ENCODE results near the gene ITGA3. TPM values are rescaled to one million over a fixed set of nuclear protein-coding genes. Genes with fewer than 3 reads are reported as not detected.

ITGA3 gene
- 10 to 100 TPM; 31.0 to 36.3 TPM for total RNA-seq

- TF ChIP-seq POLR2A (IDR thresholded peaks at IDR 0.05) (peak in 2 of 3 donors; percentile 42 to 61), CTCF (IDR thresholded peaks at IDR 0.05) (peak in 3 of 7 experiments; percentile 13 to 34 (median 26))
- Histone ChIP-seq H3K4me3 (peak within 1 kb of the TSS; percentile 69 to 83), H3K4me1 (peaks cover 89% of the 10 kb centered on the region), H3K9me3 (no peaks in the 10 kb centered on the region), H3K27ac (peak within 1 kb of the TSS; percentile 81 to 97 (median 88)), H3K36me3 (replicated peaks in 1 of 2; ENCODE audit: insufficient read depth in 1 of 2, low read depth in 2 of 2) (no peaks in the 10 kb centered on the region), H3K27me3 (no peaks in the 10 kb centered on the region)
- DNase-seq (peak; percentile 79 to 89 (median 86)), ATAC-seq (peak; percentile 67)
- 0 to 1% methylated on average over 25 to 65 of the region's 65 CpGs for WGBS, 2 donors
- intact Hi-C loops (cut with DNase I) = no loop called here
Observed at GRCh38 chr17:50055426-50056216, at the start of gene ITGA3. TSS of gene ITGA3 (plus strand) at chr17:50056110. CDS start at chr17:50056440, 330 bp downstream.

- 52 to 71% methylated on average over 2 of the region's 2 CpGs for WGBS, 2 donors
- Histone ChIP-seq H3K27ac (no peak overlapping the region), H3K9me3 (peaks cover 0 to 8% (median 0%) of the 10 kb centered on the region in 3 donors), H3K4me3 (no peak overlapping the region), H3K27me3 (no peaks in the 10 kb centered on the region), H3K36me3 (replicated peaks in 1 of 2; ENCODE audit: insufficient read depth in 1 of 2, low read depth in 2 of 2) (no peaks in the 10 kb centered on the region), H3K4me1 (no peaks in the 10 kb centered on the region)
- DNase-seq (no peak), ATAC-seq (no peak)
- intact Hi-C loops (cut with DNase I) = loop anchor here (10.0 kb wide), 1 partner anchor 434 kb away; the partner anchor contains the start of gene NXPH3
- no peak for TF ChIP-seq POLR2A (IDR thresholded peaks at IDR 0.05)
- TF ChIP-seq CTCF (IDR thresholded peaks at IDR 0.05) = no peak
Observed at GRCh38 chr17:50009282-50009681, 46.6 kb upstream of the ITGA3 start.

GRCh38 chr17:50013079-50013478 lies 42.8 kb upstream of the ITGA3 start:
- H3K27ac ChIP-seq = no peak overlapping the region
- TF ChIP-seq POLR2A (IDR thresholded peaks at IDR 0.05) (no peak), CTCF (IDR thresholded peaks at IDR 0.05) (no peak)
- no peak for DNase-seq
- H3K27me3 ChIP-seq = no peaks in the 10 kb centered on the region
- intact Hi-C loops (cut with DNase I) = no loop called here
- no peaks in the 10 kb centered on the region for H3K4me1 ChIP-seq
- H3K4me3 ChIP-seq = no peak overlapping the region
- no peaks in the 10 kb centered on the region for H3K36me3 ChIP-seq (replicated peaks in 1 of 2; ENCODE audit: insufficient read depth in 1 of 2, low read depth in 2 of 2)
- H3K9me3 ChIP-seq = peaks cover 0 to 8% (median 0%) of the 10 kb centered on the region in 3 donors
- WGBS, 2 donors = 64 to 85% methylated on average over 2 of the region's 2 CpGs
- ATAC-seq = no peak

DNA sequence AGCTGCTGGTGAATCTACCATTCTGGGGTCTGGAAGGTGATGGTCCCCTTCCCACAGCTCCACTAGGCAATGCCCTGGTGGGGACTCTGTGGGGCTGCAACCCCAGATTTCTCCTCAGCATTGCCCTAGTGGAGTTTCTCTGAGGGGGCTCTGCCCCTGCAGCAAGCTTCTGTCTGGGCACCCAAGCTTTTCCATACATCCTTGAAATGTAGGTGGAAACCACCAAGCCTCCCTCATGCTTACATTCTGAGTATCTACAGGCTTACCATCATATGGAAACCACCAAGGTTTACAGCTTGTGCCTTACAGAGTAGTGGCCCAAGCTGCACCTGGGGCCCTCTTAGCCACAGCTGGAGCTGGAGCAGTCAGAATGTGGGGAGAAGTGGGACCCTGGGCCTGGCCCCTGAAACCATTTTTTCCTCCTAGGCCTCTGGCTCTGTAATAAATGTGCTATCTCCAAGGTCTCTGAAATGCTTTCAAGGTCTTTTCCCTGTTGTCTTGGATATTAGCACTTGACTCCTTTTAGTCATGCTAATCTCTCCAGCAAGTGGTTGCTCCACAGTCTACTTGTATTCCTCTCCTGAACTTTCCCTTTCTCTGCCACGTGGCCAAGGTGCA lies 41.3 kb upstream of the ITGA3 start:
- Histone ChIP-seq H3K4me3 (no peak overlapping the region), H3K27me3 (no peaks in the 10 kb centered on the region), H3K9me3 (peaks cover 0 to 8% (median 0%) of the 10 kb centered on the region in 3 donors), H3K4me1 (no peaks in the 10 kb centered on the region), H3K36me3 (replicated peaks in 1 of 2; ENCODE audit: insufficient read depth in 1 of 2, low read depth in 2 of 2) (no peaks in the 10 kb centered on the region), H3K27ac (no peak overlapping the region)
- WGBS, 2 donors = 50 to 61% methylated on average over 1 of the region's 1 CpG
- no peak for ATAC-seq
- TF ChIP-seq CTCF (IDR thresholded peaks at IDR 0.05) (no peak), POLR2A (IDR thresholded peaks at IDR 0.05) (no peak)
- DNase-seq = no peak
- intact Hi-C loops (cut with DNase I) = no loop called here
